ENCODE results near the gene WWOX.

GRCh38 chr16:78672779-78673556 is 573.5 kb downstream of the WWOX start:
- no peak for TF ChIP-seq CTCF (IDR thresholded peaks at IDR 0.05)
- no peak for TF ChIP-seq EZH2 (IDR thresholded peaks at IDR 0.05; ENCODE audit: borderline replicate concordance, insufficient read depth, low read depth, low read length, poor library complexity, severe bottlenecking)
